Activated naive CD4-positive, alpha-beta T cell treated with Interleukin-2 at 50 U/mL for 16 hours (primary cell): ENCODE measurements around the gene MTHFD2L.
A peak's percentile ranks its signal among the peaks of the same experiment; 100 is the strongest.
"Not testable (repeated sequence)": the region's sequence is repeated elsewhere in the genome, so short reads cannot be mapped to it uniquely, and the experiment has no call there.

Experiments
- DNase-seq: peaks from one replicate; pipeline ENCODE4 v3.0.0-alpha.2; 2020

MTHFD2L gene

DNA sequence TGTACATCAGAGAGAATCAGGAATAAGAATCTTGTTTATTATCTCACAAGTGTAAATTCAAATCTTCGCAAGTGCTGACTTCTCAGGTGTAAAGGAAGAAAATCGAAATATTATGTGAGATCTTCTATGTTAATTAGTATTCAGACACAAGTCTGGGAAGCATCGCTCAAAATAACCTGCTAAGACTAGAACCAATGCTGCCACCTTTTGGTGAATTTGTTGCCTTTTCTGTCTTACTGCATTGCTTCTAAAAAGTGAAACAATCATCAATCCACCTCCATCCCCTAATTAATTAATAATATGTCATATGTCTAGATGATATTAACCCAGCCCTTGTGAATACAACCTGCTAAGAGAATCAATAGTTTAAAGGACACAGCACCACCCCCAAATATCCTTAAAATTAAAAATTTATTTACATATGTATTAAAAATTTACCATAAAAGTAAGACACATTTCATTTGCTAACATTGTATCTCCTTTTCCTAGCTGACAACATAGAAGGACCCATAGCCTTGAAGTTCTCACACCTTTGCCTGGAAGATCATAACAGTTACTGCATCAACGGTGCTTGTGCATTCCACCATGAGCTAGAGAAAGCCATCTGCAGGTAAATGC is 153.9 kb downstream of the MTHFD2L start:
- DNase-seq, result no peak

DNA sequence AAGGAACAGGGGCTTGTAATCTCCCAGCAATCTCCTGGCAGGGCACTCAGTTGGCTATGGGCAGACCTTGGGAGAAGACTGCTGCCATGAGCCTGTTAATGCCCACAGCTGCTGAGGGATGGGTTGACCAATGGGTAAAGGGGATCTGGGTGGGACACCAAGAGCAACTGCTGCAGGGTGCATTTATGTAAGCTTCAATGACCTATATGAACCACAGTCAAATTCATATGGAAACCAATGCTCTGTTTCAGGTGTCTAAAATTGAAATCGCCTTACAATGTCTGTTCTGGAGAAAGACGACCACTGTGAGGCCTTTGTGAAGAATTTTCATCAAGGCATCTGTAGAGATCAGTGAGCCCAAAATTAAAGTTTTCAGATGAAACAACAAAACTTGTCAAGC is 156.4 kb downstream of the MTHFD2L start:
- no peak for DNase-seq

GRCh38 chr4:74314944-74315343 is 157.0 kb downstream of the MTHFD2L start:
- no peak for DNase-seq

DNA sequence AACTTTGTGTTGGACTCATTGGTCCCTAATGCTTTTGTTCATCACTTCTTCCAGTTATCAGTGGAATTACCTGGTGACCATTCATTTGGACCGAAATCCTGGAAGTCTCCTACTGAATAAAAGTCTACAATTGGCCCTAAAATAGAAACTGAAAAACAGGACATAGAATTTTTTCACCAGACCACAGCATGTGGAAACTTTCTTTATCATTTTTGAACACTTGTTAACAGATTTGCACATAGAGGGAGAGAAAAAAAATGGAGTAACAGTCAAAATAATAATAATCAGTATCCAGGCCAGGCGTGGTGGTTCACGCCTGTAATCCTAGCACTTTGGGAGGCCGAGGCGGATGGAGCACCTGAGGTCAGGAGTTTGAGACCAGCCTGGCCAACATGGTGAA is 157.5 kb downstream of the MTHFD2L start:
- no peak for DNase-seq

DNA sequence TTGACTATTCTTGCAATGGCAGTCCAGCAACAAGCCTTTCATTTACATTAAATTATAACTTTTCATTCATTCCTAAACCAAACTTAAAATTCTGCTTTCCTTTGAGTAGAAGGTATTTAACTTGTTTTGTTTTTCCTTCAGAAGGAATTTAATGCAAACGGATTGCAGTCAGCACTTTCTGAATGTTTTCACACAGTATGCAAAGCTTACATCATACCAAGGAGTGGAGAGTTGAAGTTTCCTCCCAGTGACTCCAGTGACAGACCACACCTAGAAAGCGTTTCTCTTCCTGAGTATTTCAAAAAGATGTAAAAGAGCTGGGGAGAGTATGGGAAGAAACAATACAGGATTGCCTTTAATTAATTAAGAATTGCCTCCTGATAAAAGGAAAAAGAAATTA is 158.5 kb downstream of the MTHFD2L start:
- DNase-seq, result no peak

DNA sequence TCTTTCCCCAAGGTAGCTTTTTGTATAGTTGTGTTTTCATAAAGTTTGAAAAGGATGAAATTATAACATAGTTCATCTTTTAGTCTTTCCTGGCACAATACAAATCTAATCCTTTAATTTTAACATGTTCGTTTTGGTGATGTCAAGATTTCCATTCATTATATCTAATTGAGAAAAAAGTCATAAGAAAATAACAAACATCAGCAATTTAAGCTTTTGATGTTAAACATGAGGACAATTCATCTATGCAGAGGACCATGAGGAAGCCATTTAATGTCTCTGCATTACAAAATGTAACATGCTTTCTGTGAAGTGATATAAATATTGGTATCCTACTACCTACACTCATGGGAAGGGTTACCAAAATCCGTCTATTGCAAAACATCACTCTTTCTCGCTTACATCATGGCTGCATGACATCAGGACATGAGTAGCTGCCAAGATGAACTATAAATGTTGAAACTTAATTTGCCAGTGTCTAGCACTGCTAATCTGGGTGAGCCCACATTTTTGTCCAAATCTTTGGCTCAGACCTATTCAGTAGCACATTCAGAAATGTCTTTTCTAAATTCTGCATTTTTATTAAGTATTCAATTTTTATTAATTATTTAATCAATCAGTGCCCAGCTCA is 159.8 kb downstream of the MTHFD2L start:
- no peak for DNase-seq

DNA sequence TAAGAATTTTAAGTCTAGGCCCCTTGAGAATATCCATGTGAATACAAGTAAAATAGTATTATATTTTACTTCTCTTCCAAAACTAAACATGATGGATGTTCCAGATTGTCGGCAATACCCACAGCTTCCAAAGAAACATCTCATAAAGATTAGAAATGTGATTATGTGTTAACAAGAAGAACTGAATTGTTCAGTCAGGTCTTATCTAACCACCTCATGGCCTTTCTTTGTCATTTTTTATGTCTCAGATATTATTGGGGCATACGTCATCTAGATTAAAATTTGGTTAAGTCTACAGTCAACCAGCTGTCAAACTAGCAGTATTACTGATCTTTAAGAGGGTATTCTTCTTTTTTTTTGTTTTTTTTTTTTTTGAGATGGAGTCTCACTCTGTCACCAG is 160.4 kb downstream of the MTHFD2L start:
- no peak for DNase-seq

GRCh38 chr4:74319470-74319869 is 161.6 kb downstream of the MTHFD2L start:
- DNase-seq, result no peak

DNA sequence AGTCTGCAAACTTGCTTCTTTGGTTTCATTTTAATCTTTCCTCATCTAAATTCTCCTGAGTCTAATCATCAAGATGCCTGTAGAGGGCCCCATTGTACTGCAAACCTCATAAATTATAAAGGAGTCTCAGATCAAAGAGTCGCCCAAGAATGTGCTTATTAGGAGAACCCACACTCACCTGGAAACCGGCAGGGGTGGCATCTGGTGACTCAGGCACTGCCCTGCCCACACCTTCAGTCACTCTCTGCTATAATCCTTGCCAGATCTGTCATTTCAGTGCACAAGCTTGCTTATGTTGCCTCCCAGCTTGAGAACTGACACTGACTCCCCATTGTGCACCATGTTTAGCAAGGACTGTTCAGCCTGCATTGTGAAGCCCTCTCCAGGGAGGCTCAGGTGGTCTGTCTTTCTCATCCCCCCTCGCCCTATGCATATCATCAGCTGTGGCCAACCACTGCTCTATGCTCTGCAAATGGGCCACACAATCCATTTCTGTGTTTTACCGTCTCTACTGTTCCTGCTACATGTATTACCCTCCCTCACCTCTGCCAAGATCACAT is 162.7 kb downstream of the MTHFD2L start:
- peak; percentile 22 for DNase-seq

DNA sequence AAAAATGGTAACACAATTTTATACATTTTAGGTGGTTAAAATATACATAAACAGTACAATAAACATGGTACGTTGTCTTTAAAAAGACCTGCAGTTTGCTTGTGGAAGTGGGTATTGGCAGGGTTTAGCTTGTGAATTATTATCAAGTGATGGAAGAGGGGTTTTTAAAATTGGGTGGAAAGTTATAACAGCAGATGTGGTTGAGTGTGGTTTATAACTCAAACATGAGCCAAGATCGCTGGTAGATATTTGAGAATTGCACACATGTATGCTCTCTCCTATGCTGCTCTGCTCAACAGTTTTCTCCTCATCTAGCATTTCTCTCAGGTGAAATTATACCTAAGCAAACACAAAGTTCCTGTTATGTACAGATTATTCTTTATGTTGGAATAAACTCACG is 164.4 kb downstream of the MTHFD2L start:
- no peak for DNase-seq

GRCh38 chr4:74323663-74324062 is 165.7 kb downstream of the MTHFD2L start:
- DNase-seq, result no peak

DNA sequence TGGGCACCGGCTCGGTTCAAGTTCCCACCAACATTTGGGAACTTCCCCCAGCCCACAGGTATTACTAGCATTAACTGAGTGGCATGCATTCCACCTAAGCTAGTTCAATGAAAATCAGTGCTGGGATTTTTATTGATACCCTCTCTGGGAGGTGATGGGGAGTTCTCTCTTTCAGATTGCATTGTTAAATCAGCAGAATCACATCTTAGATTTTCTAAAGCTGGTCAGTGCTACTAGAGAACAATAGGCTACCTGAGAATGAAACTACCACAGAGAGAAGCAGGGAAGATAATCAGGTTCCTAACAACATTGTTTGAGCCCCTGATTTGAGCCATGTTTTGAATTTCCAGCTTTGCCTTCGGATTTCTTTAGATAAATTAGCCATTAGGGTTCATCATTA is 166.3 kb downstream of the MTHFD2L start:
- no peak for DNase-seq

- no peak for DNase-seq
Observed at GRCh38 chr4:74325886-74326285, 168.0 kb downstream of the MTHFD2L start.

GRCh38 chr4:74327762-74328161 is 169.8 kb downstream of the MTHFD2L start:
- DNase-seq, result no peak

GRCh38 chr4:74328501-74328900 is 170.6 kb downstream of the MTHFD2L start:
- DNase-seq, result no peak

DNA sequence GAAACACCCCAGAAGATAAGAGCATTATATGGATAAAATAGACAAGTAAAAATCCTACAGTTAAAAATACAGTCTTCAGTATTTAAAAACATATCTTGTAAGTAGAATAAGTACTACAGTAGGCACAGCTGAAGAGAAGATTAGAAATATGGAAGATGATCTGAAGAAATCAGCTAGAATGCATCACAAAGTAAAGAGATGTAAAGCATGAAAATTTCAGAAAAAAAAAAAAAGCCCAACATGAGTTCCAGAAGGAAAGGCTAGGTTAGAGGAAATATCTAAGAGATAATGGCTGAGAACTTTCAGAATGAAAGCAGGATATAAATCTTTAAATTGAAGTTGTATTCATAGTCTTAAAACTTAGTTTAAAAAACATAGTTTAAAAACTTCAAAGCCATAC is 171.4 kb downstream of the MTHFD2L start:
- DNase-seq, result no peak

DNA sequence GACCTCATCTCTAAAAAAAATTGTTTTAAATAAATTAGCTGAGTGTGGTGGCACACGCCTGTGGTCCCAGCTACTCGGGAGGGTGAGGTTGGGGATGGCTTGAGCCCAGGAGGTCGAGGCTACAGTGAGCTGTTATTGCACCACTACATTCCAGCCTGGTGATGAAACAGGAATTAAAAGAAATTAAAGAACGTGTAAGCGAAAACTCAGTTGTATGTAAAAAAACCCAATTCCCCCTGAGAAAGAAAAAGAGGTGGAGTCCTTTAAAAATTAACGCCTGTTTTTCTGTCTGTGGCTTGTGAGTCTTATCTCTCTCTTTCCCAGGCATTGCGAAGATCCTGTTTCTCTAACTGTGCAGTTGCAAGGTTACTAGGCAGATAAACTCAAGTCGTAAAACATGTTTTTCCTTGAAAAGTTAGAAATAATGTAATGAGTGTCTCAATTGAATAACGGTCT is 172.4 kb downstream of the MTHFD2L start:
- DNase-seq, result no peak

DNA sequence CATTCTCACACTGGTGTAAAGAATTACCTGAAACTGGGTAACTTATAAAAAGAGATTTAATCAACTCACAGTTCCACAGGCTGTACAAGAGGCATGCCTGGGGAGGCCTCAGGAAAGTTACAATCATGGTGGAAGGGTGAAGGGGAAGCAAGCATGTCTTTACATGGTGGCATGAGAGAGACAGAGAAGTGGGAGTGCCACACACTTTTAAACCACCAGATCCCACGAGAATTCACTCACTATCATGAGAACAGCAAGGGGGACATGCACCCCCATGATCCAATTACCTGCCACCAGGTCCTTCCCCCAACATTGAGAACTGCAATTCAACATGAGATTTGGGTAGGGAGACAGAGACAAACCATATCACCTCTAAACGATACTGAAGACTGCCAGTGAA is 173.3 kb downstream of the MTHFD2L start:
- no peak for DNase-seq

DNA sequence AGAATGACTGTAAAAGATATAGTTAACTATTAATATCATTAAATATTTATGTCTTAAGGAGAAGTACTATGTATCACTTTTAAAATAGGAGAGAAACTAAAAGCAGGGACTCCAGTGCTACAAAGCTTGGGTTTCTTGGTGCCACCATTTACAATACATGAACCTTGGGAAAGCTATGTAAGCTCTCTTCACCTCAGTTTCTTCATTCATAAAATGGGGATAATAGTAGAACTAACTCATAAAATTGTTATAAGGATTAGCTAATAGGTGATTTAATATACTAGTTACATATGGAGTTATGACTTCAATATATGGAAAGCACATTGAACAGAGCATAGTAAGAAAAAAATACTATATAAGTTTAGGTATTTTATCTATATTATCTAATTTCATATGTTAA is 174.0 kb downstream of the MTHFD2L start:
- DNase-seq, result no peak

DNA sequence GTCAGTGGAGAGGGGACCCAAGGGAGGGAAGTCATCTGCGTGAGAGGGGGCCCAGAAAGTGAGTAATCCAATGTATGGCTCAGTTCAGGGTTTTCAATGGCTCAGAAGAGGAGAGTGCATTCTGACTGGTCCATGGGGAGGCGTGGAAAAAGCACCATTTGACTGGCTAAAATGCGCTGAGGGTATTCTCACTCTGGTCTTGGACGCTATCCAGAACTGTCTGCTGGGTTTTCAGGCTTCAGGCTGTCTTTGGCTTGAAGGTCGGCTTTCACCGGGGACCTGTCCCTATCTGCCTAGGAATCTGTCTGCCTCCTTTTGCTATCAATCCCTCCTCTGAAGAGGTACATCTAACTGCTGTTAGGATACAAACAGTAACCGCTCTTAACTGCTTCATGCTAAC is 176.7 kb downstream of the MTHFD2L start:
- DNase-seq, result no peak

GRCh38 chr4:74335341-74336021 is 177.6 kb downstream of the MTHFD2L start:
- DNase-seq, result no peak

GRCh38 chr4:74338792-74339333 is 180.9 kb downstream of the MTHFD2L start:
- no peak for DNase-seq

DNA sequence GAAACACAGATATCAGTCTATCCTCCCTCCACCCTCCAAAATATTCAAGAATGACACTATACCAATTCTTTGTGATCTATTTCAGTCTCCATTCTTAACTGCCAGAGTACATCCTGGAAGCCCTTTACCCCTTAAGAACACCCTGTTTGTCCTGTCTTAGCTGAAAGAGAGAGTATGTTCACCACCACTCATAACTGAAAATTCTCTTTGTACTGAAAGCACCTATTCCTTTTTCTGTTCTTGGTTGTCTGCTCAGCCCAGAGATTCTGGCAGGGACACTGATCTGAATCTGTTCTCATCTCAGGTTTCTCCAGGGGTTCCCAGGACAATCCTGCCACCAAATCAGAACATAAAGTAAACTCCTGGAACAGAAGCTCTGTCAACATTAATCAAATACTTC is 181.6 kb downstream of the MTHFD2L start:
- DNase-seq, result no peak

GRCh38 chr4:74340421-74340820 is 182.5 kb downstream of the MTHFD2L start:
- not testable (repeated sequence) for DNase-seq
